SIG-M5 treated with dmso at 0.1 percent for 504 hours (cell line): Measurements from ENCODE around the gene HK2.
"Not testable (repeated sequence)": the region's sequence is repeated elsewhere in the genome, so short reads cannot be mapped to it uniquely, and the experiment has no call there.

Experiments
- DNase-seq: peaks from one replicate; lab custom pipeline; 2025; ENCODE audit not compliant: unreplicated experiment; lab: John Stamatoyannopoulos, UW

The HK2 gene

DNA sequence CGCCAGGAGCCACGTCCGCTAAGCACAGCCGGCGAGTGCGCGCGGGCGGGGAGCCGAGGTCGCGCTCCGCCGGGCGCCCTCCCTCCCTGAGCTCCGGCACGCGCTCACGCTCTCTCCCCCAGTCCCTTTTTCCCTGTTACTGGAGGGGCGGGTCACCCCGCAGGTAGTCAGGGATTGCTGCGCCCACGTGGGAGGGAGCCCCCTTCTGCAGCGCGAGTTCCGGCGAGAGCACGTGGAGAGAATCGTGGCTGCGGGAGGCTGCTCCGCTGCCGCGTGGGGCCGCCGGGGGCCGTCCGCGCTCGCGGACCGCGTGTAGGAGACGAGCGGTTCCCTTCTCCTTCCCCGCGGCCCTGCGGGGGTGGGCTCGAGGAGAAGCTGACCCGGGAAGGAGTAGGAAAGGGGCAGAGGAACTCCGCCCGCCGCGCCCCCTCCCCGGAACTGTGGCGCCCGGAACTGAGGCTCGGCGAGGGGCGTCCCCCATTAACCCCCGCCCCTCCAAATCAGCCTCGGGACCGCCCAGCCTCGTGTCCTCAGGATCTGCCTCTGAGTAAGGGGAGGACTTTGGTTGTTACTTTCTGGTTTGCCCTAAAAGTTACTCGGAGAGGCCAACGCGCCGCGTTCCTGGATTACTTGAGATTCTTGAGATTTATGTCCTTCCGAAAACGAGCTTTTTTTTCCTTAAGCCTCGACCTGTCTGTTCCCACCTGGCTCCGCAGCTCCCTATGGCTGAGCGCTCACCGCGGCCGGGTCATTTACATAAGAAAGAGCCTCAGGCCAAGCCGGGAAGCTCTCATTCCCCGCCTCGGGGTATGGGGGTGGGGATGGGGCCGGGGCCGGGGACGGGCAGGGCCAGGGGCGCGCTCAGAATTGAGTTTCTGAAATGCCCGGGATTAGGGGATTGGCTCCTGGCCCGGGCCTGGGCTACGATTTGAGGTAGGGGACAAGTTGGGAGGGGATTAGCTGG, 1.1 kb downstream of the HK2 start:
- DNase-seq, result peak; percentile 76

DNA sequence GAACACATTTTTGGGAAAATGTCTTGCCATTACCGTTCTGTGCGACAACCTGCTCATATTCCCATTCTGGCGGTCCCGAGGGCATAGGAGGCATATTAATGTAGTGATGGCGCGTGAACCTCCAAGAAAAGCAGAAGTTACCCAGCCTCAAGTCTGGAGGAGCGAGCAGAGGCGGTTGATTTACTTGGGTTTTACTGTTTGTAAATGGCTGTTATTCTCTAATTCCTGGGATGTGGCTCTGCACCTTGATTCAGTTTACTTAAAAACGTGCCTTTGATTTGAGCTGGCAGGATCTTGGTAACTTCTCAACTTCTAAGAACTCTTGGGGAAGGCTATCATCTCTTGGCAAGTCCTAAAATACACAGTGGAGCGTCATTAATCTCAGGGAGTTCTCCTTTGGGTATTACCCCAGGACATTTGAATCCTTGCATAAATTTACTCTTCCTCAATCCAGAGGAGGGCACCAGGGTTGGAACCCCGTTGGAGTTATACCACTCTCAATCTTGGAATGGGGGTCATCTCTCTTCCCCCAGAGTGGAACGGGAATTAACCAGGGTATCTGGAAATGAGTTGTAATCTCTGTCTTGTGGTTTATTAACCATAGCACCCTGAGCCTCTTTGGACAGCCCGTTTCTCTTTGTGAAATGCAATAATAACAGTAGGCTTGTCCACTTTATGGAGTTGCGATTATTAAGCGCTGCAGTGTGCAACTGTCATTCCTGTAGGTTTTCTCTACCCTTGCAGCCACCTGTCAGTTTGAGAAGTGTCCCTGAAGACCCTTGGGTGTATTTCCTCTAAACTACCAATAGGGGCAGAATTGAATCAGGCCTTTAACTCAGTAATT, 2.1 kb downstream of the HK2 start:
- peak; percentile 80 for DNase-seq

- DNase-seq, result no peak
Observed at GRCh38 chr2:74836675-74837401, 2.9 kb downstream of the HK2 start.

DNA sequence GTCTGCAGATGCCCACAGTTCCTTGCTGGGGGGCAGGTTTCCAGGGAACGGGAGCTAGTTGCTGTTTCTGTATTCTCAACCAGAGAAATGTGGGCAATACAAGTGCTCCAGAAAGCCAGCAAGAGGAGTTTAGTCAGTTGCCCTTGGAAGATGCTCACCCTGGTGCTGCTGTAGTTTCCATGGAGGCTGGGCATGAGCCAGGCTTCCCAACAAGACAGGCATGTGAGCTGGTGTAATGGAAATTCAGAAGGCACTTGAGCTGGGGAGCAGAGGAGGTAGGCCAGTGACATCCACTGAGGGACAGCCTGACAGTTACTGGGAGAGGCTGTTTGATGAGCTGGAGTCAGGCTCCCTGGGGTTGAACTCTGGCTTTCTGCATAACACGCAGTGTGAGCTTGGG, 7.7 kb downstream of the HK2 start:
- DNase-seq, result no peak

GRCh38 chr2:74843433-74843832, 9.5 kb downstream of the HK2 start:
- DNase-seq, result no peak

DNA sequence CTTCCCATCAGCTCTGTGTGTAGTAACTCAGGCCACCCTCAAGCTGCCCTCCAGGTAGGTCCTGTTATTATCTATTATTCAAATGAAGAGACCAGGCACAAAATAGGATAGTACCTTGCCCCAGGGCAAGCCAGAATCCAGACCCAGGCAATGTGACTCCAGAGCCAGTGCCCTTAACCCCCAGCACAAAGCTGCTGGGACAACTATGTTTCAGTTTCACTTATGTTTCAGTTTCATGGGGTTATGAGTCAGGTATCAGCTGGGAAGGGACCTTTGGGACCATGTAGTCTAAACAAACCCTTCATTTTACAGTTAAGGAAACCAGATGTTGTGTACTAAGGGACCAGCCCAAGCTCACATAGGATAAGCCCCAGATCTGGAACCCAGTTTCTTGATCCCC, 10.0 kb downstream of the HK2 start:
- peak; percentile 38 for DNase-seq

GRCh38 chr2:74844752-74845151, 10.8 kb downstream of the HK2 start:
- DNase-seq, result no peak

DNA sequence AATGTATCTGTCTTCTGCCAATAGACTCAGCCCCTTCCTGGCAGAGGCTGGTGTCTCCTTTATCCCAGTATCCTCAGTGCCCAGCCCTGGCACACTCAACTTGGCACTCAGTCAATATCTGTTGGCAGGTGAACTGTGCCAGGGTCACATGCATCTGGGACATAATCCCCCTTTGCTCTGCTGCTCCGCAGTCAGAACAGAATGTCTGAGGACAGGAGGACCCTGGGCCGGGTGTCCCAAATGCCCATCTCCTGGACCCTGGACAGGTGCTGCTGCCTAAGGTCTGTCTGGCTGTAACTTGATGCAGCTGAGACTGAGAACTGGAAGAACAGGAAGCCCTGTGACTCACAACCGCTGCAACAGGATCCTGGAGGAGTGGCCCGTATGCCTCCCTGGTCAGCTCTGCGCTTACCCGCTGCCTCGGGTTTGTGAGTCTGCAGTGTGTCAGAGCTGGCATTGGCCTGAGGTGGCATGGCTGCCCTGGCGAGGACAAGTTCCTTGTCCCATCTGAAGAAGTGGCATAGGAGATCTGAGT, 11.4 kb downstream of the HK2 start:
- peak; percentile 69 for DNase-seq

- DNase-seq, result no peak
Observed at GRCh38 chr2:74845991-74846390, 12.1 kb downstream of the HK2 start.

GRCh38 chr2:74846481-74846880, 12.6 kb downstream of the HK2 start:
- no peak for DNase-seq

DNA sequence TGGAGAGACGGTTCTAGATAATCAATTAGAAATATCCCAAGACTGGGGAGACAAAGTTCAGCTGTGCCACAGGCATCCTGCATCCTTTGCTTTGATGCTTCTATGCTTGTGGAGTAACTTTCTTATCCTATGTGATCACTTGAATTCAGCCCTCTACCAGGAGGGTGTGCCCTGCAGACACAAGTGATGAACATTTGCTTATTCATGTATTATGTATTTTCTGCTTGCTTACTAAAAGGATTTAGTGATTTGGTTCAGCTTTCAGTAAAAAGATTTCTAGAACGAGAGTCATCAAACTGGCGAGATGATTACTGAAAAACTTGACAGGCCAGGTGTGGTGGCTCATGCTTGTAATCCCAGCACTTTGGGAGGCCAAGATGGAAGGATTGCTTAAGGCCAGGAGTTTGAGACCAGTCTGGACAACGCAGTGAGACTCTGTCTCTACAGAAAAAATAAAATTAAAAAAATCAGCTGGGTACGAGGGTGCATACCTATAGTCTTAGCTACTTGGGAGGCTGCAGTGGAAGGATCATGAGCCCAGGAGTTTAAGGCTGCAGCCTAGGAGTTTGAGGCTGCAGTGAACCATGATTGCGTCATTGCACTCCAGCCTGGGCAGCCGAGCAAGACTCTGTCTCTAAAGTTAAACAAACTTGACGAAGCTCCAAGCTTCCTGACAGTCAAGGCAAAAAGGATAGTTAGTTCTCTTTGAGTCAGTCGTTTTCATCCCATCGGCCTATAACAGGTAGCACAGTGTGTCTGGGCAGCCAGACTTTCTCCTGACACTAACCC, 13.3 kb downstream of the HK2 start:
- no peak for DNase-seq

GRCh38 chr2:74849228-74849892, 15.4 kb downstream of the HK2 start:
- peak; percentile 96 for DNase-seq

DNA sequence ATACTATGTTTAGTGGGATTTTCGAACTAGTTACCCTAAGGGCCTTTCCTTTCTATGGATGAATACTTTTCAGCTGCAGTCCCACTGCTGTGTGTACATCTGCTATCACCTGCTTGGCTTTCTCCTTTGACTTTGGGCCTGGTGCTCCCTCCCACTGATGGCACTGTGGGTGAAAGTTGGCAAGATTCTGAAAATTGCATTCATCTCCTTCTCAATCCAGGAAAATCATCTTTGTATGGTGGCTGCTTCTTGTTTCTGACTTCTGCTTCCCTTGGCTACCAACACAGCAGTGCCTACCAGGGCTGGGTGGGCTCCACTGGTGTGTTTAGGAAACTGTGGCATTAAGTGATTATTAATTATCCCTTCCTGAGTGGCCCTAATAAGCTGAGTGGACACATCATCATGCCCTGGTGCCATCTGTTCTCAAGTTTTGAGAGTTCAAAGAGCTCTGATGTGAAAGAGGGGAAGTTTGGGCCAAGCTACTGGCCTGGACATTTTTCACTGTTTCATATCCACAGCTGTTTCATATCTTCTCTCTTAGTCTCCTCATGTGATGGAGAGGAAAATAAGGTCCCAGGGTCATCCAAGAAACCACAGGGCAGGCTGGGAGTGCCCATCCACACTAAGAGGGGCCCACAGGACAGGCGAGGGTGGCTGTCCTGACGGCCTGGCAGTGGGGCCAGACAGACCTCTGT, 16.7 kb downstream of the HK2 start:
- no peak for DNase-seq

DNA sequence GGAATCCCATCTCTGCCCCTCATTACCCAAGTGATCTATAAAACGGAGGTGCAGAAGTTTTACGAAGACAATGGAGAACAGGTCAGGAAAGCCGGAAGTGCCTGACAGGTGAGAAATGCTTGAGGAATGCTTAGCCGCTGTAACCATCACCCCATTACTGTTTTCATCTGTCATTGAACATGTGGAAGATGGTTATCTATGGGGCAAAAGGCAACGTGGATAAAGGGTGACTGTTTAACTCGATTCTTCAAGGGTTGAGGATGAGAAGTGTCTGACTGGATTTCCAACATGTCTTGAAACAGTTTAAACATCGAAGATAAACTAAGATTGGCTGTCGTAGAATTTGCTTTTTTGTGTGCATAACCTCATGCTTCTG, 17.3 kb downstream of the HK2 start:
- DNase-seq, result no peak

DNA sequence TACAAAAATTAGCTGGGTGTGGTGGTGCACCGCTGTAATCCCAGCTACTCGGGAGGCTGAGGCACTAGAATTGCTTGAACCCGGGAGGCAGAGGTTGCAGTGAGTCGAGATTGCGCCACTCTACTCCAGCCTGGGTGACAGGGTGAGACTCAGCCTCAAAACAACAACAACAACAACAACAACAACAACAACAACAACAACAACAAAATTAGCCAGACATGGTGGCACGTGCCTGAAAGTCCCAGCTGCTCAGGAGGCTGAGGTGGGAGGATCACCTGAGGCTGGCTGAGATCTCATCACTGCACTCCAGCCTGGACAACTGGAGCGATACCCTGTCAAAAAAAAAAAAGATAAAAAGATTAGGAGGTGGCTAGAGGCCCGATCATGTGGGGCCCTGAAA, 19.4 kb downstream of the HK2 start:
- not testable (repeated sequence) for DNase-seq

- DNase-seq, result no peak
Observed at GRCh38 chr2:74854401-74854800, 20.5 kb downstream of the HK2 start.

GRCh38 chr2:74855114-74855707, 21.3 kb downstream of the HK2 start:
- DNase-seq, result not testable (repeated sequence)

DNA sequence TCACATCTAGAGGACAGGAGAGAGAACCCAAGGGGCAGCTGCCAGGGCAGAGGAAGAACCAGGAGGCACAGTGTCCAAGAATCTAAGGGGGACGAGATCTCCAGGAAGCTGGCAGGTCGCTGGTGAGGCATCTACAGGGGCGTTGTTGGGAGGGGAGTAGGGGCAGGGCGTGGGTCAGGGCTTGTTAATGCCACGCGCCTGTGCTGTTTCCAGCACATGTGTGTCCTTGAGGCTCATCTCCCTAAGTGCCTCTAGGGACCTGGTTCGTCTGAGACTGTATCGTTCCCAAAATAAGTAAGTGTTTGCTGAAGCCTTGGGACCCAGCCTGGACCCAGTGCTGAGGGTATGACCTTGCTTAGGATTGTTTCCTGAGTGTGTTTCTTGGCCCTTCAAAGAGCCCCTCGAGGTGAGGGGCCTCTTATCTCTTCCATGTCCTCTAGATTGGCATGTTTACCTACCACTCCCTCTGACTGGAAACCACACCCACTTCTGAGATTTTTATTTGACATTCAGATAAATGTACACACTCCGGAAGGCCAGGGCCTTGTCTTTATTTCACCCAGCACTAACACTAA, 22.2 kb downstream of the HK2 start:
- no peak for DNase-seq
